Loucy (cell line): ENCODE measurements around the gene TOM1L2.

Experiments
- H2AFZ ChIP-seq: fragments of 200-600 bp; sonication (generic); 2 replicates; pipeline ENCODE4 v1.6.0; 2016; ENCODE audit warnings: antibody characterized with exemption, mild to moderate bottlenecking, low read length, moderate library complexity
- H3F3A ChIP-seq: fragments of 200-600 bp; 2 replicates; pipeline ENCODE4 v1.6.0; 2016; ENCODE audit warnings: antibody characterized with exemption, low read depth, mild to moderate bottlenecking
- H3K27me3 ChIP-seq: fragments of 200-600 bp; sonication (generic); 2 replicates; pipeline ENCODE4 v1.6.1; 2014; ENCODE audit warnings: low read length, mild to moderate bottlenecking; ENCODE audit not compliant: insufficient read depth, poor library complexity, severe bottlenecking
- H3K36me3 ChIP-seq: fragments of 200-600 bp; sonication (generic); 2 replicates; pipeline ENCODE4 v1.6.1; 2016; ENCODE audit warnings: low read length; ENCODE audit not compliant: insufficient read depth
- H3K4me1 ChIP-seq: fragments of 200-600 bp; sonication (generic); 2 replicates; pipeline ENCODE4 v1.5.1; 2014; ENCODE audit warnings: low read length, mild to moderate bottlenecking; ENCODE audit not compliant: insufficient read depth, poor library complexity, severe bottlenecking
- H3K4me2 ChIP-seq: fragments of 200-600 bp; sonication (generic); 2 replicates; pipeline ENCODE4 v1.6.0; 2014; ENCODE audit warnings: antibody characterized with exemption, low read length, low read depth, mild to moderate bottlenecking; ENCODE audit not compliant: poor library complexity, severe bottlenecking
- H3K4me3 ChIP-seq: fragments of 200-600 bp; sonication (generic); 2 replicates; pipeline ENCODE4 v1.5.1; 2014; ENCODE audit warnings: low read length, mild to moderate bottlenecking, mixed read lengths; ENCODE audit not compliant: poor library complexity, severe bottlenecking
- H3K79me2 ChIP-seq: fragments of 200-600 bp; sonication (generic); 2 replicates; pipeline ENCODE4 v1.6.1; 2014; ENCODE audit warnings: low read length; ENCODE audit not compliant: insufficient read depth
- H3K9ac ChIP-seq: fragments of 200-600 bp; sonication (generic); 2 replicates; pipeline ENCODE4 v1.6.0; 2014; ENCODE audit warnings: mild to moderate bottlenecking, low read depth, low read length, moderate library complexity; ENCODE audit not compliant: poor library complexity, severe bottlenecking
- H3K9me2 ChIP-seq: fragments of 200-600 bp; sonication (generic); replicated peaks from 2 replicates; pipeline ENCODE4 v1.6.1; 2016; ENCODE audit warnings: low read depth, low read length, mixed read lengths
- H3K9me3 ChIP-seq: fragments of 200-600 bp; sonication (generic); 2 replicates; pipeline ENCODE4 v1.6.1; 2014; ENCODE audit warnings: mild to moderate bottlenecking, antibody characterized with exemption, low read length, low read depth; ENCODE audit not compliant: insufficient read depth
- H4K20me1 ChIP-seq: fragments of 200-600 bp; sonication (generic); 2 replicates; pipeline ENCODE4 v1.6.0; 2014; ENCODE audit warnings: antibody characterized with exemption, low read length, mild to moderate bottlenecking; ENCODE audit not compliant: insufficient read depth, poor library complexity, severe bottlenecking
- EZH2phosphoT487 ChIP-seq: fragments of 200-600 bp; IDR thresholded peaks from 2 replicates; pipeline ENCODE4 v1.6.1; 2018; ENCODE audit warnings: antibody characterized with exemption, mild to moderate bottlenecking, moderate library complexity, borderline replicate concordance
- TF ChIP-seq, protein P1 (sequence below): fragments of 200-600 bp; sonication (generic); conservative IDR thresholded peaks from 2 replicates; pipeline ENCODE4 v1.5.1; 2014; ENCODE audit warnings: mild to moderate bottlenecking, antibody characterized with exemption, low read length

TOM1L2 gene

GRCh38 chr17:17928398-17929287, 43.6 kb downstream of the TOM1L2 start:
- TF ChIP-seq EZH2phosphoT487: no peak
- TF ChIP-seq, protein P1, sequence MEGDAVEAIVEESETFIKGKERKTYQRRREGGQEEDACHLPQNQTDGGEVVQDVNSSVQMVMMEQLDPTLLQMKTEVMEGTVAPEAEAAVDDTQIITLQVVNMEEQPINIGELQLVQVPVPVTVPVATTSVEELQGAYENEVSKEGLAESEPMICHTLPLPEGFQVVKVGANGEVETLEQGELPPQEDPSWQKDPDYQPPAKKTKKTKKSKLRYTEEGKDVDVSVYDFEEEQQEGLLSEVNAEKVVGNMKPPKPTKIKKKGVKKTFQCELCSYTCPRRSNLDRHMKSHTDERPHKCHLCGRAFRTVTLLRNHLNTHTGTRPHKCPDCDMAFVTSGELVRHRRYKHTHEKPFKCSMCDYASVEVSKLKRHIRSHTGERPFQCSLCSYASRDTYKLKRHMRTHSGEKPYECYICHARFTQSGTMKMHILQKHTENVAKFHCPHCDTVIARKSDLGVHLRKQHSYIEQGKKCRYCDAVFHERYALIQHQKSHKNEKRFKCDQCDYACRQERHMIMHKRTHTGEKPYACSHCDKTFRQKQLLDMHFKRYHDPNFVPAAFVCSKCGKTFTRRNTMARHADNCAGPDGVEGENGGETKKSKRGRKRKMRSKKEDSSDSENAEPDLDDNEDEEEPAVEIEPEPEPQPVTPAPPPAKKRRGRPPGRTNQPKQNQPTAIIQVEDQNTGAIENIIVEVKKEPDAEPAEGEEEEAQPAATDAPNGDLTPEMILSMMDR: no peak
- Histone ChIP-seq H3K9me3 (no peaks in the 10 kb centered on the region), H3K4me2 (no peak overlapping the region), H3K4me1 (peaks cover 13% of the 10 kb centered on the region), H3F3A (no peaks in the 10 kb centered on the region), H3K9ac (no peak overlapping the region), H3K79me2 (no peaks in the 10 kb centered on the region; the same call in 1 of the 2 replicates), H4K20me1 (no peaks in the 10 kb centered on the region), H2AFZ (no peak overlapping the region), H3K27me3 (no peaks in the 10 kb centered on the region), H3K9me2 (no peaks in the 10 kb centered on the region), H3K36me3 (no peaks in the 10 kb centered on the region), H3K4me3 (no peak overlapping the region)

- Histone ChIP-seq H3F3A (no peaks in the 10 kb centered on the region), H3K27me3 (no peaks in the 10 kb centered on the region), H3K4me1 (peaks cover 4% of the 10 kb centered on the region), H3K9me2 (no peaks in the 10 kb centered on the region), H4K20me1 (no peaks in the 10 kb centered on the region), H3K9me3 (no peaks in the 10 kb centered on the region), H3K4me3 (no peak overlapping the region), H3K4me2 (no peak overlapping the region), H3K9ac (no peak overlapping the region), H3K79me2 (no peaks in the 10 kb centered on the region), H2AFZ (no peak overlapping the region), H3K36me3 (no peaks in the 10 kb centered on the region)
- TF ChIP-seq, protein P1: no peak
- no peak for TF ChIP-seq EZH2phosphoT487
Measured at GRCh38 chr17:17926840-17927449, 45.3 kb downstream of the TOM1L2 start.

- no peaks in the 10 kb centered on the region for H4K20me1 ChIP-seq
- H3F3A ChIP-seq: no peaks in the 10 kb centered on the region
- no peak overlapping the region for H3K4me2 ChIP-seq
- no peaks in the 10 kb centered on the region for H3K36me3 ChIP-seq
- no peak overlapping the region for H3K4me3 ChIP-seq
- no peak overlapping the region for H3K9ac ChIP-seq
- H3K9me2 ChIP-seq: no peaks in the 10 kb centered on the region
- peaks cover 4% of the 10 kb centered on the region for H3K4me1 ChIP-seq
- no peak overlapping the region for H2AFZ ChIP-seq
- H3K79me2 ChIP-seq: no peaks in the 10 kb centered on the region
- TF ChIP-seq, protein P1: no peak
- TF ChIP-seq EZH2phosphoT487: no peak
- no peaks in the 10 kb centered on the region for H3K27me3 ChIP-seq
- no peaks in the 10 kb centered on the region for H3K9me3 ChIP-seq
Measured at GRCh38 chr17:17926036-17926435, 46.2 kb downstream of the TOM1L2 start.
